GM23338 (cell line): ENCODE results near the gene PPP4C. TPM values are rescaled to one million over a fixed set of nuclear protein-coding genes. Genes with fewer than 3 reads are reported as not detected.

Experiments
- ATAC-seq: fragments of 200-7000 bp; cut with Tn5 transposase; 3 replicates; pipeline ENCODE4 v1.9.1; 2020
- DNase-seq: peaks from one replicate; pipeline ENCODE4 v3.0.0-alpha.2; 2015; ENCODE audit warnings: low spot score
- H2AFZ ChIP-seq: fragments of 200-600 bp; sonication (generic); 2 replicates; pipeline ENCODE4 v1.8.0; 2016; ENCODE audit warnings: antibody characterized with exemption, mild to moderate bottlenecking, moderate library complexity
- H3F3A ChIP-seq: fragments of 200-600 bp; sonication (generic); replicated peaks from 2 replicates; pipeline ENCODE4 v1.8.0; 2017; ENCODE audit warnings: antibody characterized with exemption, mixed run types, low read depth
- H3K27ac ChIP-seq: fragments of 200-600 bp; sonication (generic); 2 replicates; pipeline ENCODE4 v1.6.1; 2016; ENCODE audit warnings: low read depth
- H3K27me3 ChIP-seq: fragments of 200-600 bp; sonication (generic); 2 replicates; pipeline ENCODE4 v1.8.0; 2016; ENCODE audit warnings: mild to moderate bottlenecking, mixed run types, moderate library complexity; ENCODE audit not compliant: insufficient read depth
- H3K36me3 ChIP-seq: fragments of 200-600 bp; sonication (generic); 2 replicates; pipeline ENCODE4 v1.8.0; 2016; ENCODE audit warnings: mild to moderate bottlenecking; ENCODE audit not compliant: insufficient read depth
- H3K4me1 ChIP-seq: fragments of 200-600 bp; sonication (generic); 2 replicates; pipeline ENCODE4 v1.8.0; 2016; ENCODE audit warnings: mild to moderate bottlenecking, moderate library complexity; ENCODE audit not compliant: insufficient read depth
- H3K4me2 ChIP-seq: fragments of 200-600 bp; sonication (generic); 2 replicates; pipeline ENCODE4 v1.7.1; 2017; ENCODE audit warnings: mixed run types
- H3K4me3 ChIP-seq: fragments of 200-600 bp; sonication (generic); 2 replicates; pipeline ENCODE4 v1.6.1; 2016; ENCODE audit warnings: mixed run types
- H3K79me2 ChIP-seq: fragments of 200-600 bp; sonication (generic); replicated peaks from 2 replicates; pipeline ENCODE4 v1.8.0; 2017; ENCODE audit warnings: mild to moderate bottlenecking; ENCODE audit not compliant: insufficient read depth
- H3K9me2 ChIP-seq: fragments of 200-600 bp; sonication (generic); 2 replicates; pipeline ENCODE4 v1.8.0; 2017; ENCODE audit not compliant: insufficient read depth
- H4K20me1 ChIP-seq: fragments of 200-600 bp; sonication (generic); replicated peaks from 2 replicates; pipeline ENCODE4 v1.8.0; 2017; ENCODE audit warnings: mild to moderate bottlenecking; ENCODE audit not compliant: insufficient read depth
- H3K27ac Mint-ChIP-seq: 2 replicates; pipeline ENCODE4 v1.8.0; 2020; ENCODE audit warnings: inconsistent platforms, mild to moderate bottlenecking, moderate library complexity, mixed read lengths
- H3K27me3 Mint-ChIP-seq: 3 replicates; pipeline ENCODE4 v1.8.0; 2022; ENCODE audit warnings: low read depth, mild to moderate bottlenecking, moderate library complexity, mixed read lengths, inconsistent platforms; ENCODE audit not compliant: insufficient read depth, poor library complexity
- H3K36me3 Mint-ChIP-seq: 3 replicates; pipeline ENCODE4 v1.8.0; 2021; ENCODE audit warnings: low read depth, mild to moderate bottlenecking, inconsistent platforms, moderate library complexity, mixed read lengths
- H3K4me1 Mint-ChIP-seq: 3 replicates; pipeline ENCODE4 v1.8.0; 2020; ENCODE audit warnings: mild to moderate bottlenecking, inconsistent platforms, mixed read lengths
- H3K4me3 Mint-ChIP-seq: 3 replicates; pipeline ENCODE4 v1.8.0; 2021; ENCODE audit warnings: moderate library complexity, mild to moderate bottlenecking, inconsistent platforms, mixed read lengths
- H3K9me3 Mint-ChIP-seq: 3 replicates; pipeline ENCODE4 v1.8.0; 2020; ENCODE audit warnings: moderate library complexity, mild to moderate bottlenecking, inconsistent platforms, mixed read lengths
- CREB1 ChIP-seq: fragments of 250-450 bp; sonication (Bioruptor Pico); IDR thresholded peaks from 2 replicates; pipeline ENCODE4 v1.5.0; 2020; ENCODE audit warnings: low read depth, mild to moderate bottlenecking, moderate library complexity
- CTCF ChIP-seq, 2 experiments: fragments of 200-600 bp in 1 of 2; sonication (generic) in 1 of 2; conservative IDR thresholded peaks; 2 replicates each; pipeline versions ENCODE4 v1.5.1 to v1.6.1; 2016 to 2017; ENCODE audit warnings: antibody characterized with exemption in 2 of 2, low read depth in 2 of 2, mild to moderate bottlenecking in 2 of 2, moderate library complexity in 1 of 2
- ETS1 ChIP-seq: IDR thresholded peaks from 2 replicates; pipeline ENCODE4 v1.6.1; 2016; ENCODE audit warnings: antibody characterized with exemption
- EZH2 ChIP-seq: fragments of 200-600 bp; sonication (generic); IDR thresholded peaks from one replicate; pipeline ENCODE4 v1.8.0; 2017; ENCODE audit warnings: antibody characterized with exemption, mild to moderate bottlenecking, low read depth; ENCODE audit not compliant: unreplicated experiment
- EZH2phosphoT487 ChIP-seq: fragments of 200-600 bp; sonication (generic); IDR thresholded peaks from one replicate; pipeline ENCODE4 v1.8.1; 2018; ENCODE audit warnings: antibody characterized with exemption; ENCODE audit not compliant: unreplicated experiment
- NANOG ChIP-seq: IDR thresholded peaks from 2 replicates; pipeline ENCODE4 v1.6.1; 2016; ENCODE audit warnings: antibody characterized with exemption, borderline replicate concordance
- POLR2AphosphoS5 ChIP-seq: IDR thresholded peaks from 2 replicates; pipeline ENCODE4 v1.6.1; 2016; ENCODE audit warnings: antibody characterized with exemption, low read depth
- ZNF114 ChIP-seq: fragments of 250-450 bp; sonication (Bioruptor Pico); IDR thresholded peaks from 2 replicates; pipeline ENCODE4 v1.5.0; 2020; ENCODE audit warnings: mild to moderate bottlenecking, moderate library complexity
- ZNF331 ChIP-seq: fragments of 250-450 bp; sonication (Bioruptor Pico); IDR thresholded peaks from 2 replicates; pipeline ENCODE4 v1.5.0; 2020; ENCODE audit warnings: low read depth, mild to moderate bottlenecking, moderate library complexity
- polyA plus RNA-seq: library from polyadenylated mRNA; unstranded; fragments of >200 nt; fragmentation: Nextera tagmentation; extraction: Ambion mirVana; gene quantifications from 2 replicates; pipeline ENCODE4 v1.2.1, GENCODE V29; 2016
- total RNA-seq: library from RNA; depleted of rRNA; stranded (reverse); fragments of >200 nt; shearing (Covaris generic); gene quantifications from 2 replicates; pipeline ENCODE4 v1.2.3, GENCODE V29; 2014
- TF ChIP-seq, protein P1 (sequence below): IDR thresholded peaks from one replicate; pipeline ENCODE4 v1.6.1; 2018; ENCODE audit warnings: antibody characterized with exemption; ENCODE audit not compliant: unreplicated experiment

PPP4C gene
- total and polyA plus RNA-seq, 2 experiments from 2014 or later, result 120 to 170 TPM

DNA sequence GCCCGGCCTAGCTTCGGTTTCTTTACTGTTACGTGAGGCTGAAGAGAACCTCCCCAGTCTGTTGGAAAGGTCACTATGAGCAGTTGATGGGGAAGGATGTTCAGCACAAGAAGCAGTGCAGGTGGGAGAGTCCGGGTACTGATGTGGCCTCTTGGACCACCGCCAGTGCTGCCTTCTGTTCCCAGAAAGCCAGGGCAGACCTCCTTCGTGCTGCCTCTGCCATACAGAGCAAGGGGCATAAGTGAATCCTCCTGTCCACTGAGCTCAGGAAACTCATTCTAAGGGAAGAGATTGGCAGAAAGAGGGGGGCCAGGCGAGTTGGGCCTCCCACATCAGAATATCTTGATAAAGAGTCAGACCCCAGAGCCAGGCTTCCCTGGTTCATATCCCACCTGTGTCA, 3.7 kb downstream of the PPP4C start:
- Histone ChIP-seq H2AFZ (no peak overlapping the region), H4K20me1 (peaks cover 25% of the 10 kb centered on the region), H3F3A (peaks cover 10% of the 10 kb centered on the region), H3K4me3 (no peak overlapping the region), H3K4me1 (peaks cover 16% of the 10 kb centered on the region), H3K79me2 (peaks cover 34% of the 10 kb centered on the region), H3K36me3 (peaks cover 9% of the 10 kb centered on the region), H3K27me3 (no peaks in the 10 kb centered on the region), H3K27ac (no peak overlapping the region), H3K4me2 (no peak overlapping the region), H3K9me2 (no peaks in the 10 kb centered on the region)
- Mint-ChIP-seq H3K27me3 (peaks cover 24% of the 10 kb centered on the region), H3K4me3 (no peak overlapping the region), H3K4me1 (peaks cover 10% of the 10 kb centered on the region), H3K27ac (no peak overlapping the region), H3K36me3 (peaks cover 74% of the 10 kb centered on the region), H3K9me3 (no peaks in the 10 kb centered on the region)
- no peak for TF ChIP-seq ZNF114 (CRISPR knock-in tag)
- TF ChIP-seq CREB1 (CRISPR knock-in tag), result no peak
- TF ChIP-seq EZH2phosphoT487, result no peak
- TF ChIP-seq ZNF331 (CRISPR knock-in tag), result no peak
- TF ChIP-seq ETS1, result no peak
- no peak for TF ChIP-seq EZH2
- no peak for TF ChIP-seq NANOG
- TF ChIP-seq, protein P1, sequence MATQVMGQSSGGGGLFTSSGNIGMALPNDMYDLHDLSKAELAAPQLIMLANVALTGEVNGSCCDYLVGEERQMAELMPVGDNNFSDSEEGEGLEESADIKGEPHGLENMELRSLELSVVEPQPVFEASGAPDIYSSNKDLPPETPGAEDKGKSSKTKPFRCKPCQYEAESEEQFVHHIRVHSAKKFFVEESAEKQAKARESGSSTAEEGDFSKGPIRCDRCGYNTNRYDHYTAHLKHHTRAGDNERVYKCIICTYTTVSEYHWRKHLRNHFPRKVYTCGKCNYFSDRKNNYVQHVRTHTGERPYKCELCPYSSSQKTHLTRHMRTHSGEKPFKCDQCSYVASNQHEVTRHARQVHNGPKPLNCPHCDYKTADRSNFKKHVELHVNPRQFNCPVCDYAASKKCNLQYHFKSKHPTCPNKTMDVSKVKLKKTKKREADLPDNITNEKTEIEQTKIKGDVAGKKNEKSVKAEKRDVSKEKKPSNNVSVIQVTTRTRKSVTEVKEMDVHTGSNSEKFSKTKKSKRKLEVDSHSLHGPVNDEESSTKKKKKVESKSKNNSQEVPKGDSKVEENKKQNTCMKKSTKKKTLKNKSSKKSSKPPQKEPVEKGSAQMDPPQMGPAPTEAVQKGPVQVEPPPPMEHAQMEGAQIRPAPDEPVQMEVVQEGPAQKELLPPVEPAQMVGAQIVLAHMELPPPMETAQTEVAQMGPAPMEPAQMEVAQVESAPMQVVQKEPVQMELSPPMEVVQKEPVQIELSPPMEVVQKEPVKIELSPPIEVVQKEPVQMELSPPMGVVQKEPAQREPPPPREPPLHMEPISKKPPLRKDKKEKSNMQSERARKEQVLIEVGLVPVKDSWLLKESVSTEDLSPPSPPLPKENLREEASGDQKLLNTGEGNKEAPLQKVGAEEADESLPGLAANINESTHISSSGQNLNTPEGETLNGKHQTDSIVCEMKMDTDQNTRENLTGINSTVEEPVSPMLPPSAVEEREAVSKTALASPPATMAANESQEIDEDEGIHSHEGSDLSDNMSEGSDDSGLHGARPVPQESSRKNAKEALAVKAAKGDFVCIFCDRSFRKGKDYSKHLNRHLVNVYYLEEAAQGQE, result no peak
- TF ChIP-seq CTCF (conservative IDR thresholded peaks at IDR 0.05; ENCODE audit: low read depth in 2 of 2), result no peak
- no peak for TF ChIP-seq POLR2AphosphoS5
- DNase-seq, result no peak
- no peak for ATAC-seq
